ENCODE measurements around the gene OR5B21. TPM values are rescaled to one million over a fixed set of nuclear protein-coding genes. Genes with fewer than 3 reads are reported as not detected.

Gene OR5B21
- total RNA-seq, 1 donor from 2014 or later, result not detected

- Histone ChIP-seq H3K27me3 (ENCODE audit: low read depth) (no peaks in the 10 kb centered on the region), H3K27ac (replicated peaks) (no peak overlapping the region)
- intact Hi-C loops (cut with micrococcal nuclease), result no loop called here
Observed at GRCh38 chr11:58494101-58494500, 13.8 kb downstream of the OR5B21 start.

GRCh38 chr11:58493676-58494075, 14.2 kb downstream of the OR5B21 start:
- DNase-seq, result no peak
- Histone ChIP-seq H3K9me3 (replicated peaks) (no peaks in the 10 kb centered on the region), H3K4me1 (peaks cover 3% of the 10 kb centered on the region), H3K27me3 (ENCODE audit: low read depth) (no peaks in the 10 kb centered on the region), H3K27ac (replicated peaks) (no peak overlapping the region), H3K36me3 (no peaks in the 10 kb centered on the region), H3K4me3 (no peak overlapping the region)
- intact Hi-C loops (cut with micrococcal nuclease), result no loop called here
- no peak for TF ChIP-seq CTCF (IDR thresholded peaks at IDR 0.05; ENCODE audit: borderline replicate concordance)

More at GRCh38 chr11:58494101-58494500, 13.8 kb downstream of the OR5B21 start:
- no peak for DNase-seq
- Histone ChIP-seq H3K4me3 (no peak overlapping the region), H3K4me1 (peaks cover 3% of the 10 kb centered on the region), H3K36me3 (no peaks in the 10 kb centered on the region), H3K9me3 (replicated peaks) (no peaks in the 10 kb centered on the region)
- TF ChIP-seq CTCF (IDR thresholded peaks at IDR 0.05; ENCODE audit: borderline replicate concordance), result no peak

- no peaks in the 10 kb centered on the region for H3K36me3 ChIP-seq
- peaks cover 3% of the 10 kb centered on the region for H3K4me1 ChIP-seq
- no peak overlapping the region for H3K27ac ChIP-seq (replicated peaks)
- intact Hi-C loops (cut with micrococcal nuclease), result no loop called here
- H3K9me3 ChIP-seq (replicated peaks), result no peaks in the 10 kb centered on the region
- H3K4me3 ChIP-seq, result no peak overlapping the region
- no peaks in the 10 kb centered on the region for H3K27me3 ChIP-seq (ENCODE audit: low read depth)
- DNase-seq, result no peak
- TF ChIP-seq CTCF (IDR thresholded peaks at IDR 0.05; ENCODE audit: borderline replicate concordance), result no peak
Observed at GRCh38 chr11:58490827-58491226, 17.1 kb downstream of the OR5B21 start.

GRCh38 chr11:58487170-58487569, 20.7 kb downstream of the OR5B21 start:
- Histone ChIP-seq H3K4me3 (no peak overlapping the region), H3K9me3 (replicated peaks) (no peaks in the 10 kb centered on the region), H3K27me3 (ENCODE audit: low read depth) (no peaks in the 10 kb centered on the region), H3K27ac (replicated peaks) (no peak overlapping the region), H3K4me1 (no peaks in the 10 kb centered on the region), H3K36me3 (no peaks in the 10 kb centered on the region)
- intact Hi-C loops (cut with micrococcal nuclease), result no loop called here
- no peak for TF ChIP-seq CTCF (IDR thresholded peaks at IDR 0.05; ENCODE audit: borderline replicate concordance)
- no peak for DNase-seq

- H3K27ac ChIP-seq (replicated peaks), result no peak overlapping the region
- no peaks in the 10 kb centered on the region for H3K4me1 ChIP-seq
- no peaks in the 10 kb centered on the region for H3K9me3 ChIP-seq (replicated peaks)
- TF ChIP-seq CTCF (IDR thresholded peaks at IDR 0.05; ENCODE audit: borderline replicate concordance), result no peak
- H3K27me3 ChIP-seq (ENCODE audit: low read depth), result no peaks in the 10 kb centered on the region
- no peaks in the 10 kb centered on the region for H3K36me3 ChIP-seq
- intact Hi-C loops (cut with micrococcal nuclease), result no loop called here
- H3K4me3 ChIP-seq, result no peak overlapping the region
- no peak for DNase-seq
Observed at GRCh38 chr11:58485961-58486360, 21.9 kb downstream of the OR5B21 start.

- DNase-seq, result no peak
- Histone ChIP-seq H3K27me3 (ENCODE audit: low read depth) (no peaks in the 10 kb centered on the region), H3K27ac (replicated peaks) (no peak overlapping the region), H3K4me1 (no peaks in the 10 kb centered on the region), H3K4me3 (no peak overlapping the region), H3K9me3 (replicated peaks) (peaks cover 41% of the 10 kb centered on the region), H3K36me3 (no peaks in the 10 kb centered on the region)
- no peak for TF ChIP-seq CTCF (IDR thresholded peaks at IDR 0.05; ENCODE audit: borderline replicate concordance)
- intact Hi-C loops (cut with micrococcal nuclease), result no loop called here
Observed at GRCh38 chr11:58471892-58472291, 36.0 kb downstream of the OR5B21 start.

Data from left ventricle myocardium inferior (tissue), 1 donor.